Left hindlimb (tissue), 1 donor: ENCODE data around the gene SLC35A2.
"Not testable (repeated sequence)": the region's sequence is repeated elsewhere in the genome, so short reads cannot be mapped to it uniquely, and the experiment has no call there.

Source experiments
- DNase-seq: peaks from one replicate; pipeline ENCODE4 v3.0.0-alpha.2; 2018

Gene SLC35A2

GRCh38 chrX:48901069-48901468, 10.4 kb downstream of the SLC35A2 start:
- no peak for DNase-seq

GRCh38 chrX:48899078-48899410, 12.4 kb downstream of the SLC35A2 start:
- DNase-seq = no peak

- DNase-seq = peak; percentile 93
Measured at GRCh38 chrX:48897625-48898306, 13.7 kb downstream of the SLC35A2 start, which contains the start of the genes PQBP1 and TIMM17B. Gene PQBP1 (plus strand): TSS chrX:48897930. CDS start chrX:48898510, 580 bp downstream. Gene TIMM17B (minus strand): TSS chrX:48897768. CDS start chrX:48897749, 19 bp downstream.

DNA sequence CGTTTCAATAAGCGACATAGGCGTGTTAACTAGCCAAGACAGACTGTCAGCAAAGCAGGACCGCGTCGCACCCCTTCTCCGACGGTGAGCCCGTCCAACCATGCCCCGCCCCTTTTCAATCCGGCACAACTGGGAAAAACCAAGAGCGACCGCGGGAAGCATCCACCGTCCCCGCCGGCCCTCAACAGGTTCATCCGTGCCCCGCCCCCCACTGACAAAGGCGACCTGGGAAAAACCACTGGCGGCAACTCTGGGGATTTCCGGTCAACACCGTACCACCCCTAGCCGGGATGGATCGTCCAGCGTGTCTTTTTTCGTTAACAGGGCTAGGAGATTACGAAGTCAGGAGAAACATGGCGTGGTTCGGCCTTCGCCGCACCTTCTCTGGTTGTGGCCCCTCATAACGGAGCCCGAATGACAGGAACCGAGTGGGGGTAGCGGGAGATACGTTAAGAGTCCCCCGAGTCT, 14.3 kb downstream of the SLC35A2 start:
- peak; percentile 78 for DNase-seq

DNA sequence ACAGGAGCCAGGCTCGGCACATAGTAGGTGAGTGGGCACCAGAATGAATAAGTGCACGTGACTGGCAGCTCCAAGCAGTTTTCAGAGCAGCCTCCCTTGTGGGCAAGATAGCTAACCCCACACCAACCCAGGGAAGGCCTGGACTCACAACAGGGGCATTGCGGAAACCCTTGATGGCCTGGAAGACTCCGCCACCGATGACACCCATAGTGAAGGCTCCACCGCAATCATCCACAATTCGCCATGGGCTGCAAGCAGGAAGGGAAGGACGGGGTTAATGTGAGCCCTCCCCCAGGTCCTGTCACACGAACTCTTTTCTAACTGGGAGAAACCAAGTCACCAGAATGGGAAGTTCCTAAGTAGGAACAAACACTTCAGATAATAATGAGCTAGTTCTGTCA, 14.8 kb downstream of the SLC35A2 start:
- no peak for DNase-seq

DNA sequence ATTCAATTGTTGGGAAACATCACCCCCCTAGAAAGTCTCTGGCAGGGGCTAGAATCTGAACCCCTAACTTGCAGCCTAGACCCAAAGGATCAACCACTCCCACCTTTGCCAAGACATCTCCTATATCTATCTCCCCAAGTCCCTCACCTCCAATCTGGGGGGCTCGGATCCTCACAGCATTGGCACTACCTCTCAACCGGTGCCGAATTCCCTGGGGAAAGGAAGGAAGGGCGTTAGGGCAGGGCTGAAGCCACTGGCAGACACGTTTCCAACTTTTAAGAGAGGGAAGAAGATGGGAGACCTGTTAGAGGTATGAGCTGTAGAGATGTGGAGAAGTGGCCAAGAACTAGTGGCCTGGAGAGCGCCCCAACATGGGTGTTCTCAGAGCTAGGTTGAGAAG, 16.6 kb downstream of the SLC35A2 start:
- no peak for DNase-seq

DNA sequence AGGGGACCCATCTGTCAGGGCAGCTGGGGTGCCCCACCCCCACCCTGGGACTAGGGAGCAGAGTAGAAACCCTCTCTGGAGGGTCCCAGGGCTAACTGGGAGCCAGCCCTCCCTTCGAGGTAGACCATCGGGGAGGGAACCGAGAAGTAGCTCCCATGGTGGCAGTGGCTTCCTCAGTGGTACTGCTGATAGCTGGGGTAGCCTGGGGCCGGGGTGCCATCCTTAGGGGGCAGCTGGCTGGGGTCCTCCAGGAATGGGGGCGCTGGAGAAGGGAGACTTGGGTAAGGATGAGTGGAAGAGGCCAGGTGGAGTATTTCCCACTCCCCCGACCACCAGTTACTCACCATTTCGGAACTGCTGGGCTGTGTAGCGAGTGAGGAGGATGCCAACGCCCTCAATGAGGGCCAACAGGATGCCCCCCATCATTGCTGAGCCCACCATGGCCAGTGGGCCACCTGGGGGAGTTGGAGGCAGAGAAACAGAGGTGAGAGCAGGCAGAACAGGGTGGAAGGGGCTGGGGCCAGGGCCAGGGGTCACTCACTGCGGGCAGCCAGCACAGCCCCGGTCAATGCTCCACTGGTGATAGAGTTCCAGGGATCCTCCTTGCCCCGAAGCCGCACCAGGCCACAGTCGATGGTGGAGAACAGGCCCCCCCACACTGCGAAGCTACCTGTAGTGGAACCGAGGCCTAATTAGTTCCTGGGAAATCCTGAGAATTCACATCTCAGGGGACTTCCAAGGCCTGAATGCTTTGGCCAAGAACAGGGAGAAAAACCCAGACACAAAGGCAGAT, 17.7 kb downstream of the SLC35A2 start:
- DNase-seq = no peak

DNA sequence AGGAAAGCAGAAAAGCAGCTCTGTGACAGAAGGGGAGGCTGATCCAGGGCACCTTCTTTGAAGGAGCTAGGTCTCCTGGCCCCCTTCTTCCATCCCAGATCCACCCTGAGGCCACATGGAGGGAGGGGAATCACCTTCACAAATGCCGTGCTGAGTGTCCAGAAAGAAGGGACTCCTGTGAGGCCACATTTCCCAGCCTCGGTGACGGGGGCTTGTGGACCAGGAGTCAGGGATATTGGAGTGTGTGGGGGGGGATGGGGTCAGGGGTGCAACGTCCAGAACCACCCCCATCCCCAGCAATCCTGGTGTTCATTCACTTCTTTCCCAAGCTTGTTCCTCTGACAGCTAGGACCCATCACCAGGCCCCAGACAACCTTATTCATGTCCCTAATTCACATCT, 18.6 kb downstream of the SLC35A2 start:
- DNase-seq = no peak

GRCh38 chrX:48891402-48892288, 19.8 kb downstream of the SLC35A2 start:
- peak; percentile 87 for DNase-seq

GRCh38 chrX:48890934-48891401, 20.5 kb downstream of the SLC35A2 start:
- no peak for DNase-seq

DNA sequence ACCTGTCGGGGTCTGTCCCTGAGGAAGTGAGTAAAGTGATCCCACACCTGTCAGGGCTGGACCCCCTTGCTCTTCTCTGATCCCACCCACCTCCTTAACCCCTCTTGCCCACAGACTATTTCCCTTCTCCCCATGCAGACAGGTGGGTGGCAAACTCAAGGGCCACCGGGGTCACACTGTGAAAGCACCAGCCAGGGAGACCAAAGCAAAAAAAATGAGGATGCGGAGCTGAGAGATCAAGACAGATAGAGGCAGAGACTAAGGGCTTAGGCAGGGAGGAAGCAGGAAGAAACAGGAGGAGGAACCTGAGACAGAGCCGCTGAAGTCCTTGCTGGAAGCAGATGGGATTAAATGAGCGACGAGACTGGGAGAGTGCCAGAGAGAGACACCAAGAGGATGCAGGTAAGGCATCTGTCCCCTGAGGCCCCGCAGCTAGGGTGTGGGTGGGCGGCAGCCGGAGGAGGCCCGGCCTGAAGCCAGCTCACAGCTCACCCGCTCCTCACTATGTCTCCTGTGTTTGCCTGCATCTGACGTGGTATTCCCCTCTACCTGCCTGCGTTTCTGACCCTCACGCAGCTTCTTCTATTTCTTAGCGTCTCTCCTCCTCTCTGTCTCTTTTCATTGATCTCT, 21.0 kb downstream of the SLC35A2 start:
- no peak for DNase-seq

DNA sequence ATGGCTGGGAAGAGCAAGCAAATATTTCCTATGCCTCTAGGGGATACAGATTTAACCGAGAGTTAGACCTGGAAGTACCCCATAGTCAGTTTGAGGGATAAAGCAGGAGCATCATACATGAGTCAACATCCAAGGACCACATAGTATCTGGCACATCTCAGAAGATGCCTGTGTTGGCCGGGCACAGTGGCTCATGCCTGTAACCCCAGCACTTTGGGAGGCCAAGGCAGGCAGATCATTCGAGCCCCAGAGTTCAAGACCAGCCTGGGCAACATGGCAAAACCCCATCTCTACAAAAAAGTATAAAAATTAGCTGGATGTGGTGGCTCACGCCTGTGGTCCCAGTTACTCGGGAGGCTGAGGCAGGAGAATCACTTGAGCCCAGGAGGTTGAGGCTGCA, 24.9 kb downstream of the SLC35A2 start:
- DNase-seq = not testable (repeated sequence)

DNA sequence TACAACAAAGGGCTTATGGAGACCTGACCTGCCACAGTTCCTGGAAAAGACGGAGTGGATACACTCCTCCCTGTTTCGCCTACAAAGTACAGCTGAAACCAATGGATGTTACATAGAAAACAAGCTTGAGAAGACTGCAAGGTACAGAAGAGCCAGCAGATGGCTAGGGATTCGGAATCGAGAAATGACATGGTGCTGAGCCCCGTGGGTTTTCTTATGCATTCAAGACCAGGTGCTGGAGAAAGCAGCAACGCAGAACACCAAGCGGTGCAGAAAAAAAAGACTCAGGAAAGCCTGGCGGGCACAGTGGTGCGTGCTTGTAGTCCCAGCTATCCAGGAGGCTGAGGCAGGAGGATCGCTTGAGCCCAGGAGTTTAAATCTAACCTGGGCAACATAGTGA, 27.7 kb downstream of the SLC35A2 start:
- no peak for DNase-seq

DNA sequence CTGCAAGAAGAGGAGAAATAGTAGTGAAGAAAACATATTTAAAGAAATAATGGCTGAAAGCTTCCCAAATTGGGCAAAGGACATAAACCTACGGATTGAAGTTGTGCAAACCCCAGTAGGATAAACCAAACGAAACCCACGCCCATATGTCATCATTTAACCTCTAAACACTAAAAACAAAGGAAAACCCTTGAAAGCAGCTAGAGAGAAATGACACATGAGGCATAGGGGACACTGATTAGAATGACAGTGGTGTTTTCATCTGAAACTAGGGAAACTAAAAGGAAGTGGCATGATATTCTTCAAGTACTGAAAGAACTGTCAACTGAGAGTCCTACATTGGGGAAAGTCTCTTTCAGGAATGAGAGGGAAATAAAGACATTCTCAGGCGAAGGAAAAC, 34.5 kb downstream of the SLC35A2 start:
- DNase-seq = not testable (repeated sequence)

DNA sequence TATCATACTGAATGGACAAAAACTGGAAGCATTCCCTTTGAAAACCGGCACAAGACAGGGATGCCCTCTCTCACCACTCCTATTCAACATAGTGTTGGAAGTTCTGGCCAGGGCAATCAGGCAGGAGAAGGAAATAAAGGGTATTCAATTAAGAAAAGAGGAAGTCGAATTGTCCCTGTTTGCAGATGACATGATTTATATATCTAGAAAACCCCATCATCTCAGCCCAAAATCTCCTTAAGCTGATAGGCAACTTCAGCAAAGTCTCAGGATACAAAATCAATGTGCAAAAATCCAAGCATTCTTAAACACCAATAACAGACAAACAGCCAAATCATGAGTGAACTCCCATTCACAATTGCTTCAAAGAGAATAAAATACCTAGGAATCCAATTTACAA, 39.4 kb downstream of the SLC35A2 start:
- not testable (repeated sequence) for DNase-seq

GRCh38 chrX:48864210-48864609, 47.2 kb downstream of the SLC35A2 start:
- DNase-seq = no peak

DNA sequence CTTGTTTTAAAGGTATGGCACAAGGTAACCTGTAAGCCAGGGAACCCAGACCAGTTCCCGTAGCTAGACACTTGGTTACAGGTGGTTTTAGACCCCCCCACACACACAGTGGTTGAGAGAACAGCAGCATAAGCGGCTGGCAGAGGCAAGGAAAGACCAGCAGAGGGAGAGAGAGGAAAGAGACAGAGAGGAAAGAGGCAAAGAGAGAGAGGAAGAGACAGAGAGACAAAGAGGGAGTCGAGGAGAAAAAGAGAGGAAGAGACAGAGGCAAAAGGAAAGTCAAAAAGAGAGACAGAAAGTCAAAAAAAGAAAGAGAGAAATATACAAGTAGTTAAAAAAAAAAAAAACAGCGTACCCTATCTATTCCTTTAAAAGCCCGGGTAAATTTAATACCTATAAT, 56.5 kb downstream of the SLC35A2 start:
- no peak for DNase-seq

- not testable (repeated sequence) for DNase-seq
Measured at GRCh38 chrX:48854121-48854804, 57.2 kb downstream of the SLC35A2 start.

DNA sequence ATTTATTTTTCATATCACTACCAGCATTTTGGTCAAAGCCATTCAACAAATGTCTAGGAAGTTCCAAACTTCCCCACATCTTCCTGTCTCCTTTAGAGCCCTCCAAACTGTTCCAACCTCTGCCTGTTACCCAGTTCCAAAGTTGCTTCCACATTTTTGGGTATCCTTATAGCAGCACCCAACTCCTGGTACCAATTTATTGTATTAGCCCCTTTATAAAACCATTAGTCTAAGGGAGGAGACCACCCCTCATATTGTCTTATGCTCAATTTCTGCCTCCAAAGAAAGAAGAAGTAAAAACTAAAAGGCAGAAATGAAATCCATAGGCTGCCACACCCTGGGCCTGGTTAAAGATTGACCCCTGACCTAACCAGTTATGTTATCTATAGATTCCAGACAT, 58.0 kb downstream of the SLC35A2 start:
- not testable (repeated sequence) for DNase-seq
